ENCODE data around the gene S100G.
"Not testable (repeated sequence)": the region's sequence is repeated elsewhere in the genome, so short reads cannot be mapped to it uniquely, and the experiment has no call there.

The S100G gene, protein sequence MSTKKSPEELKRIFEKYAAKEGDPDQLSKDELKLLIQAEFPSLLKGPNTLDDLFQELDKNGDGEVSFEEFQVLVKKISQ

DNA sequence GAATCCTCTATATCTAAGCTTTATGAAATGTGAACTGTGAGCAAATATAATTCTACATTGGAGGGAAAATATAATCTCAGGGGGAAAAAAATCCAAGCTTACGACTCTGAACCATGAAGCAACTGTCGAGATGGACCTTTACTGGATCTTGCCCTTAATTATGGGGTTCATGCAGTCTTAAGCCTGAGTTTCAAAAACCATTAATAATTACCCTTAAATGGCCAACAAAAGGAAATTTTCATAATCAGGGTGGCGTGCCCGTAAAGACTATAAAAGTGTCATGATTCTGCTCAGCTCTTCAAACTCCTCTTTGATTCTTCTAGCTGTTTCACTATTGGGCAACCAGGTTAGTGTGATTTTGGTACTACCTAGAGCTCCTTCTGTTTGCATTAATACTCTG is at the start of gene S100G:
Gene S100G (plus strand): TSS at position 301 of the 400 bp plus-strand sequence. CDS start 849 bp downstream, outside the sequence.
- no peak for DNase-seq (ENCODE audit: low spot score)

DNA sequence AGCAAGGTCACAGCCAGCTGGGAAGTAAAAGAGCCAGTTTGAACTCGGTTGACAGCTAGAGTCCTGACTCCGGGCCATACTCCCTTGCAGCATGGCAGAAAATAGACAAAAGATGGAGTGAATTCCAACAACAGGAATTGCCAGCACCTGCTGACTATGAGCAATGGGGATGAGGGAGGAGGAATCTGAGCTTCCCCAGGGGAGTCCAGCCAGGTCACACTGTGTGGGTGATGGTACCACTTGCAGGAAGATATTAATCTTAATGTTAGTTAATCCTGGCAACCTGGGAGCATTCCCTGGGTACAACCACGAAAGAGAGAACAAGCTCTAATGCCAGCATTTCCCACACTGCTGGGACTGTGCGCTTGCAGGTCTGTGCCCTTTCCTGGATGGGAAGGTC is 48.1 kb upstream of the S100G start:
- DNase-seq (ENCODE audit: low spot score), result no peak

DNA sequence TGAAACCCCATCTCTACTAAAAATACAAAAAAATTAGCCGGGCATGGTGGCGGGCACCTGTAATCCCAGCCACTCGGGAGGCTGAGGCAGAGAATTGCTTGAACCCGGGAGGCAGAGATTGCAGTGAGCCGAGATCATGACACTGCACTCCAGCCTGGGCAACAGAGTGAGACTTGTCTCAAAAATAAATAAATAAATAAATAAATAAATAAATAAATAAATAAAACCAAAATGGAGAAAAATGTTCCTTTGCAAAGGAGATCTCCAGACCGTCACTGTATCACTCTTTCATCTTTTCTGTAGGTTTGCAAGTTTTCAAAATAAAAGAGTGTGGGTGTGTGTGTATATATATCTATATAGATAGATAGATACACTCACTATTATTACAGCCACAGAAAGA is 46.7 kb upstream of the S100G start:
- not testable (repeated sequence) for DNase-seq (ENCODE audit: low spot score)

DNA sequence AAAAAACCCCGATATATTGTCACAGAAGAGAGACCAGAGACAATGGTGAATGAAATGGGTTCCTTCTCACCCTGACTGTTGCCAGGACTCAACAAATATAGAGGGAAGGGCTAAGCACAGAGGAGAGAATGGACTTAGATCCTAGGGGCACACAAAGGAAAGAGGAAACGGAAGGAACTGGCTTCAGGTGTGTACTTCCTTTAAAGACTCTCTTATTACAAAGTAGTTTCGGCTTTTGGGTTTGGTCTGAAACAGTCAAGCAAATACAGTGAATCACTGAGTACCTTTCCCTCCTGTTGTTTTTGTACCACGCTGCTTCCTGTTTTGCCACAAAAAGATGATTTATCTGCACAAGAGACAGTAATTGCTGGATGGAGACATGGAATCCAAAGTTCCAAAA is 46.1 kb upstream of the S100G start:
- DNase-seq (ENCODE audit: low spot score), result no peak

DNA sequence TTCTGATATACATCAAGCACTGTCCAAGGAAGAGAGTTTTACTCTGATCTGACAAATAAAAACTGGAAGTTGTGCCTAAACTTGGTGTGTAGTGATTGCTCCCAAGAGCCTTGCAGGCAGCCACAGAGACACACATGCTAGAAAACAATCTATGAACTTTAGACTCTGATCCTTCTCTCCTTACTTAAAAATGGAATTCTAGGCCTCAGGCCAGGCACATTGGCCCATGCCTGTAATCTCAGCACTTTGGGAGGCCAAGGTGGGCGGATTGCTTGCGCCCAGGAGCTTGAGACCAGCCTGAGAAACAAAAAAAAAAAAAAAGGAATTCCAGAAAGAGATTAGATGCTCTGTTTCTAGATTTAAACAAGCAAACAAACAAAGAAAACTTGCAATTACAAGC is 45.6 kb upstream of the S100G start:
- no peak for DNase-seq (ENCODE audit: low spot score)

DNA sequence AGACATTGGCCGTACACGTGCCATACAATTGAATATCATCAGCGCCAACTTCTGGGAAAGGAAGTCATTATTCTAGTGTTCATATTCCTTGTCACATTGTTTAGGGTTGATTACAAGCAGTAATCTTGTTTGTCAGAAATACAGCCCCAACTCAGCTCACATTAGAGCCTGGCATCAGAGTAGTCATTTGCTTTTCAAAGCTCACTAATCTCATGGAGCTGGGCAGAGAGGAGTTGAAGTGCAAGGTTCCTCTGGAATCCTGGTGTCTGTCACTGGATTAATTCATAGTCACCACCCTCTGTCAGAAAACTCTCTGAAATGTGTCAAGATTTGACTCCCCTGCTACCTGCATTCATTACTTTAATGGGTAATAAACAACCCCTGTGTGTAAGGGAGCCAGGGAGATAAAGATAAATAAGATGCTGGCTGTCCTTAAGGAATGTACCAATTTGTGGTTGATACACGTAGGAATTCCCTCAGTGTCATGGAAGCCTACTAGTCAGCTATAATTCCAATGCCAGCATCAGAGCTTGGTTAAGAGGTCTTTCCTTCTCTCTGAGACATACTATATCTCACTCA is 43.7 kb upstream of the S100G start:
- DNase-seq (ENCODE audit: low spot score), result no peak

DNA sequence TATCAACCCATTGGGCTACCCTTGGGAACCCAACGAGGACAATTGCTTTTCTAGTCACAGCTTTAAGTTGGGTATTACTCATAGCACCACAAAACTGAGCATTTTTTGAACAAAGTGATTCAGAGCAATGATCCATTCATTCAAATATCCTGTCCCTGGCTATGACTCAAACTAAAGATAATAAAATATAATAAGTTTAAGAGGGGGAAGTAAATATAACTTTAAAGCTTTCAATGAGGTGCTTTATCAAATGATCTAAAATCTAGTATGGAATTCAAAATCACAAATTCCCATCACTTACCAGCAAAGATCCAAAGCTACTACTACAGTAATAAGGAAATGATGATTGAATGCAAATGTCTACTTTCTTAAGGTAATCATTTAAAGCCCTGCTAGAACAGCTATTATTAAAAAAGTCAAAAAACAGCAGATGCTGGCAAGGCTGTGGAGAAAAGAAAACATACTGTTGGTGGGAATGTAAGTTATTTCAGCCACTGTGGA is 39.8 kb upstream of the S100G start:
- DNase-seq (ENCODE audit: low spot score), result no peak

DNA sequence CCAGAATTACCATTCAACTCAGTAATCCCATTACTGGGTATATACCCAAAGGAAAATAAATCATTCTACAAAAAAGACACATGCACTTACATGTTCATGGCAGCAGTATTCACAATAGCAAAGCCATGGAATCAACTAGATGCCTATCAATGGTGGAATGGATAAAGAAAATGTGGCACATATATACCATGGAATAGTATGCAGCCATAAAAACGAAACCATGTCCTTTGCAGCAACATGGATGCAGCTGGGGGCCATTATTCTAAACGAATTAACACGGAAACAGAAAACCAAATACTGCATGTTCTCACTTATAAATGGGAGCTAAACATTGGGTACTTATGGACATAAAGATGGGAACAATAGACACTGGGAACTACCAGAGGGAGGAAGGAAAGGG is 39.3 kb upstream of the S100G start:
- not testable (repeated sequence) for DNase-seq (ENCODE audit: low spot score)

DNA sequence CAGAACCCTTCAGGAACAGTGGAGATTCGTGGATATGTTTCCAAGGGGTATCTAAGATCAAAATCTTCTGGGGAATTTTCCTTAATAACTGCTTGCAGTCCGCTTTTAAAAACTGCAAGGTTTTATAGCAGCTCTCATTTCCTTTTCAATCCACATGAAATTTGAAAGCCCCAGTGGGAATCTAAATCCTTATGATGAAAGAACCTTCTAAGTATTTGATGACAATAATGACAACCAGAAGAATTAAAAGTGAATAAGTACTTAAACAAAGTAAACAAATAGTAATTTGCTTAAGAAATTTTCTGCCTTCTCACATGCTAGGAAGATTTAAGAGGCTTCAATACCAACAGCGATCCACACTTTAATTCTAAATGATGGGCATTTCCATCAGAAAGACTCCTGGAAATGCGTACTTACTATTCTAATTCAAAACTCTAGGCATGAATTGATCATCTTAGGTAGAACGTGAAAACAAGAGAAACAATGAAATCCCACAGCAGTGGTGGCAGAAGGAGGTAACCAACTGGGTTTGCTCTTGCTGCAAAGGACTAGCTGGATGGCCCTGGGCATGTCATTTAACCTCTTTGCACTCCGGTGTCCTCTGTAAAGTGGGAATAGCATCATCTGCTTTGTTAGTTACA is 37.6 kb upstream of the S100G start:
- DNase-seq (ENCODE audit: low spot score), result no peak

DNA sequence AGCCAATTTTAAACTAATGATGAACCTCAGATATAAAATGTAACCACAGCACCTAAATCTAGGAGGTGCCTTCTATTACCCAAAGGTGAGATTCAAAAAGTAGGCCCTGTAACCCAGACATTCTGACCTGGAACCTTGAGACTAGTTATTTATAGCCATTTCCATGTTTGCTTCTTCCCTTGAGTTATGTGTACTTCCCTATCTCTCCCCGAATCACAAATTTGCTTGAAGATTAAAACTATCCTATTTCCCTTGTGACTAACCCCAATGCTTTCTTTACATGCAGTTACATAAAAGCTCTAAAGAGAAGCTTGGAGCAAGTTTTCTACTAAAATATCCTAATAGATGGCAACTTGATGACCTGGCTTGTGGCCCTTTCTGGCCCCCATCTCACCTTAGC is 32.6 kb upstream of the S100G start:
- DNase-seq (ENCODE audit: low spot score), result no peak

DNA sequence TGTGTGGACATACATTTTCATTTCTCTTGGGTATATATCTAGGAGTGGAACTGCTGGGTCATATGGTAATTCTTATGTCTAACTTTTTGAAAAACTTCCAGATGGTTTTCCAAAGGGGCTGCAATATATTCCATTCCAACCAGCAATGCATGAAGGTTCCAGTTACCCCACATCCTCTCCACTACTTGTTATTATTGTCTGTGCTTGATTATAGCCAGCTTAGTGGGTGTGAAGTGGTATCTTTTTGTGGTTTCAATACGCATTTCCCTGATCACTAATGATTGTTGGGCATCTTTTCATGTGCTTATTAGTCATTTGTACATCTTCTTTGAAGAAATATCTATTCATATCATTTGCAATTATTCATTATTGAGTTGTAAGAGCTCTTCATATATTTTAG is 31.5 kb upstream of the S100G start:
- no peak for DNase-seq (ENCODE audit: low spot score)

DNA sequence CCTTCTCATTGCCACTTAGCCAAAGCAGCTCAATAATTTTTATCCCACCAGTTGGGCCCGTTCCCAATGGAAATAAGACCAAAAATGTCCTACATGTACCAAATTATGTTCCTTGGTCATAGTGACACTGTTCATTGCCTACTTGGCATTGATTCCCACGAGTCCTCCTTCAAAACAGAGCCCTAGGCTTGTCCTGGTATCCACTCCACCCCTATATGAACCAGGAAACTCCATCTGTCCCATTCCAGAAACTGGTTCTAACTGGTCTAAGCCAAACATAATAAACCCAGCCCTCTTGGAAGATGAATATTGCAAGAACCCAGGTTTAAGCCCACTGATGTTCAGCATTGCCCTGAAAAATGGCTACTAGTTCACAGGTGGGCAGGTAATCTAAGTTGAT is 30.9 kb upstream of the S100G start:
- DNase-seq (ENCODE audit: low spot score), result no peak

DNA sequence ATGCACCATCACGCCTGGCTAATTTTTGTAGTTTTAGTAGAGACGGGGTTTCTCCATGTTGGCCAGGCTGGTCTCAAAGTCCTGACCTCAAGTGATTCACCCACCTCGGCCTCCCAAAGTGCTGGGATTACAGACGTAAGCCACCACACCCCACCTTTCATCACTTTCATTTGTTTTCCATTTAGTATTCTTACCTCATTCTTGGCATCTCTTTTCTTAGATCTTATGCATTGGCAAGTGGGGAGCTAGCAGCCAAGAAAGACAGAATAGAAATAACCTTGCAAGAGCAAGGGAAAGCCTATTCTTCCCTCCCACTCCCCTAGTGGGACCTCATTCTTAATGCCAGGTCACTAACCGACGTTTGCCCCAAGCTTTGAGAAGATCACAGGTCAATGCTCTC is 21.4 kb upstream of the S100G start:
- DNase-seq (ENCODE audit: low spot score), result not testable (repeated sequence)

DNA sequence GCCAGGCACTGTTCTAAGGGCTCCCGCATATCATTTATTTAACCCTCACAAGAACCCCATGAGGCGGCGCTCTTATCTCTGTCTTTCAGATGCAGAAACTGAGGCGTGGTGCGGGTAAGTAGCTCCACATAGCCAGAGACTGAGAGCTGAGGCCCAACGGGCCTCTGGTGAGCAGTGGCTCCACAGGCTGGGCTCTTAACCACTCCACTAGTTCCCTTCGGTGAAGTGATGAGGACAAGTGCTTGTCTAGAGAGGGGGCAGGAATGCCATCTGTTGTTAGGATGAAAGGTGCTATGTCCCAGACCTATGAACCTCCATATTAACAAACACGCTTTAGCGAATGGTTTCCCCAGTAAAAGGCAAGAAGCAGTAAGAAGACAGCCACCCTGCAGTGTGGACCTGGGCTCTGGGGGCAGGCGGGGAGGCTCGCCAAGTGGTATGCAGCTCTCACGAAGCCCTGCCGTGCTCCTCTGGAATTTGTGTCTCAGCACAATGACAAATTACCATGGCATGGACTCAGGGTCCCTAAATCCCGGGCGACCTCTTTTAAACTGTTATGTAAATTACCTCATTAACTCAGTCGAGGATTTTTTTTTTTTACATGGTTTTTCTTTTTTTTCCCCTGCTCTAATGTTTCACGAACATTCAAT is 20.9 kb upstream of the S100G start:
- peak; percentile 86 for DNase-seq (ENCODE audit: low spot score)

DNA sequence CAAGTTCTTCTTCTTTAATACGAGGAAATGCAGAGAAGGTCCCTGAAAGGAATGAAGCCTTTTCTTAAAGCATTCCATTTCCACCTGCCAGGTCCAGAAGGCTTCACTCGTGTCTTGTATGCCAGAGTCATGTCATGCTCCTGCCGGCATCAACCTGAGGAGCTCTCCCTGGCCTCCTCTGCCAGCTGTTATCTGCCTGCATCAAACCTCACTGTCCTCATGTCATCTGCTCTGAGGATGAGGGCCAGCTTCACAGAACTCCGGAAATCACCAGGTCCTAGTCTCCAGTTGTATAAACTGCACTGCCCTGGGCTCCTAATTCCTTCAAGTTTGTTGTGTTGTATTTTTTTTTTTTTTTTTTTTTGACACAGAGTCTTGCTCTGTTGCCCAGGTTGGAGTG is 20.0 kb upstream of the S100G start:
- DNase-seq (ENCODE audit: low spot score), result peak; percentile 44

DNA sequence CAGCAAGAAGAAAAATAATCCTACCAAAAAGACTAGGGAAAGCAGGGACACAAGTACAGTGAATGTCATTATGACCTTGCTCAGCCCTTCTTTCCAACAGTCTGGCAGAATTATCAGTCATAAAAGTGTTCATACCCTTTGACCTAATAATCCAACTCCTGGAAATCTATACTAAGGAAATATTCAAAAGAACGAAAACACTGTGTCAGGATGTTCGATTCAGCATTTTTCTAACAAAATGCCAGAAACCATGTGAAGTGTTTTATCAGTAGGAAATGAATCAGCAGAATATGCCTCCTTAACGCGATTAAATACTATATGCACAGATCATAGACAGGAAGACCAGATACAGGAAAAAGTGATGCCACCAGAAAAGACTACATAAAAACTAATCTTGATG is 16.2 kb upstream of the S100G start:
- DNase-seq (ENCODE audit: low spot score), result peak; percentile 10

DNA sequence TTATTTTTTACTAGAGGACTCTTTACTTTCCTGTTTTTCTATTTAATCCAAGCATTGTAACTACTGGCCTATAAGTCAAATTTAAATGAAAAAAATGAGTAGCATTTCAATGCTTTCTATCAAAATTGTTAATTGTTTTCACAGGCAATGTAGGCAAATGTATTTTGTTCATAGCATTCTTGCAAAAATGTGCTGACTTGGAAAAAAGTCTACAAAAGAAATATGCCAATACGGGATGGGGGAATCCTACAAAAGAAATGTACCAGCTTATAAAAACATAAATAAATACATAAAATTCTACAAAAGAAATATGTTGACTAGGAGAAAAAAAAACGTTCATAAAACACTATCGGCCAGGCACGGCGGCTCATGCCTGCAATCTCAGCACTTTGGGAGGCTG is 14.9 kb upstream of the S100G start:
- DNase-seq (ENCODE audit: low spot score), result no peak

DNA sequence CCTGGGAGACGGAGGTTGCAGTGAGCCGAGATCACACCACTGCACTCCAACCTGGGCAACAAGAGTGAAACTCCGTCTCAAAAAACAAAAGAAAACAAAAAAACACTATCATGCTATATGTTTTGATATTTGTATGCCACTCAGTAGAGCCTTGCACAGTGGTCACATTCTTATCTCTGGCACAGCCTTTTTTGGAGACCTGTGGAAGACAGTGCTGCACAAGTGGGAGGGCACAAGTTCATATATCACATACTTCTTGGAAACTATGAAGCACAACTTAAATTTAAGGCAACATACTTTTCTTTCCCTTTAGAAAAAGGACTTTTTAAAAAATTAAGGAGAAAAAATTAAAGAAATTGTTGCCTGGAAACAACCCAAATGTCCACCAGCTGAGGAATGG is 14.4 kb upstream of the S100G start:
- no peak for DNase-seq (ENCODE audit: low spot score)

DNA sequence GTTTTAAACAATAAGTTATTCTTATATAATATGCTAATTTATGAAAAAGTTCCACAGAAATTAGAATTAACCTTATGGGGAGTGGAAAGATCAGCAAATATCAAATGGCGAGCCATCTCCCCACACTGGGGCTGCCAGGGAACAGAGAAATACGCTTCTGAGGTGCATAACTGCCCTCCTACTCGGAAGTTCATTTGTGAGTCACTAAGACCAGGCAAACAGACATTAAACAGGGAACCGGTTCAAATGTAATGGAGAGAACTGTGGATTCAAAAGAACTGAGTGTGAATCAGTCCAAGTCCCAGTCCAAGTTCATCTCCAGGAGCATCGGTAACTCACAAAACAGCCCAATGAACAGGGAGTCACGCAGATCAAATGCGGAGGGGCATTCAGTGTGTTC is 11.4 kb upstream of the S100G start:
- no peak for DNase-seq (ENCODE audit: low spot score)

DNA sequence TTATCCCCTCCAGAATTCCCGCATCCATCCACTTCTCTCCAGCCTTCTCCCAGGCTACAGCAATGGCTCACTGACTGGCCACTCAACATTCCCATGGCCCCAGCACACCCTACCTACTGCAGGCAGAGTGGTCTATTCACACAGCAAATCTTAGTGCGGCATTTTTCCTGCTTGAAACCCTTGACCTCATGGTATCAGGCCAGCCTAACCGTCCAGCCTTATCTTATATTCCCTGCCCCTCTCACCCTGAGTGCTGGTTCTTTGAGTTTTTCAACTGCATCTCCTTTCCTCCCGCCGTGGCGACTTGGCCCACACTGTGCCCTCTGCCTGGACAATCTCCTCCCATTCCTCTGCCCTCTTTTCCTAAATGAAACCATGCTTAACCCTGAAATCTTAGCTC is 10.0 kb upstream of the S100G start:
- DNase-seq (ENCODE audit: low spot score), result no peak

DNA sequence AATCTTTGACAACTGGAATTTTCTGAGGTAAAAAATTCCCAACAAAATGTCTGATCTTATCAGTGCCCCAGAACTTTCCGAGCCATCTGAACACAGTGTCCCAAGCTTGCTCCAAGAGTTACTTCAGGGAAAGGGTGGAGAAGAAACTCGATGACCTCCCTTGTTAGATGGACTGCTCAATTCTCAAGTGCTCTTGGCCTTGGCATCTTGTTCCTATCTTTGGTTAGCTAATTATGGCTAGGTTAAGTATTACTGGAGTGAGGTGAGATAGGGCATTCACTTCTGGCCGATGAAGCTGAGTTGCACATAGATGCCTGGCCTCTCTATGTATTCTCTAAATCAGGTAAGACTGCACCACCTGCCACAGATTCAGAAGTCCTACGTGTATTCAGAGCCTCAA is 9.1 kb upstream of the S100G start:
- DNase-seq (ENCODE audit: low spot score), result no peak

DNA sequence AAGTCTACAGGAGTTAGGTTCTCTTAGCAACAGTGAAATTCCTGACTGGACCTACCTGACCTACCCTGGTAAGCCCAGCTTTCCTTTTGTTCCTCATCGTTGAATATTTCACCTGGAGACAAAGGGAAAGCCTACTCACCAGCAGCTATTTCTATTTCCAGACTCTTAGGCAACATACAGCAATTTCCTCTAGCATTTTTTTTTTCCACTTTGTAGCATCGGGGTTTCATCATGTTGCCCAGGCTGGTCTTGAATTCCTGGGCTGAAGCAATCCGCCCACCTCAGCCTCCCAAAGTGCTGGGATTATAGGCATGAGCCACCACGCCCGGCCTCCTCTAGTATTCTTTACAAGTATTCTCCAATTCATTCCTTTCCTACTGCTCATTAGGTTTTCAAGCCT is 6.8 kb upstream of the S100G start:
- DNase-seq (ENCODE audit: low spot score), result no peak

DNA sequence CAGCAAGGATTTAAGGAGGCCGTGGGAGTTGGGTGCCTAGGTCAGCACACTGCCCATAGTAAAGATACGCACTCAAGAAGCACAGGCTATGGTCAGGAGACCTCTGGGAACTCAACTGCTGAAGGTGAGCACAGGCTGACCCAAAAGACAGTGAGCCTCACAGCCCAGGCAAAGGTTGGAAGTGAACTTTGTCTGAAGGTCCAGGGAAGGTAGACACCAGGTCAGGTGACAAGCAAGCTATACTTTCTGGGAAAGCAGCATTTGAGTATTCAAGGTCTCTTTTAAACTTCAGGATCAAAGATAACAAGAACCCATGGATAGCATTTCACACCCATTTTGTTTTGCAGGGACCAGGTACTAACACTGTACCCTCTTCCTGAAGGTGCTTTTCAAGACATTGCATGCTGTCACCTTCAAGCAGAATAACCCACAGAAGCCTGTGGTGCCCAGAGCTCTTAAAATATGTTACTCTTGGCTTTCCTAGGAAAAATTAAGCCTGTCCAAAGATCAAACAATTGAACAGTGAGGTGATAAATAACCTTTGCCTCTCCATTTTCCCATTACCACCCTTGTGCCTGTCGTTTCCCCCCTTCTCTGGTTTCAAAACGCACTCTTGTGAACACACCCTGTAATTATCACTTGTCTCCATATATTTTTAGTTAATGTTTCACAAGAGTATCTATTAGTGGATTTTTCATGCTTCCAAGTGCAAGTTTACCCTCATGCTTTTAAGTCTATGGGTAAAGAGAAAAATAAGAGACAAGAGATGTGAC is 3.4 kb upstream of the S100G start:
- no peak for DNase-seq (ENCODE audit: low spot score)

Data from hematopoietic multipotent progenitor cell treated with erythropoietin and hydrocortisone succinate and interleukin-3 and kit ligand, for 15 days (in vitro differentiated cells).